ENCODE data around the gene ZNF777.

ZNF777 gene

DNA sequence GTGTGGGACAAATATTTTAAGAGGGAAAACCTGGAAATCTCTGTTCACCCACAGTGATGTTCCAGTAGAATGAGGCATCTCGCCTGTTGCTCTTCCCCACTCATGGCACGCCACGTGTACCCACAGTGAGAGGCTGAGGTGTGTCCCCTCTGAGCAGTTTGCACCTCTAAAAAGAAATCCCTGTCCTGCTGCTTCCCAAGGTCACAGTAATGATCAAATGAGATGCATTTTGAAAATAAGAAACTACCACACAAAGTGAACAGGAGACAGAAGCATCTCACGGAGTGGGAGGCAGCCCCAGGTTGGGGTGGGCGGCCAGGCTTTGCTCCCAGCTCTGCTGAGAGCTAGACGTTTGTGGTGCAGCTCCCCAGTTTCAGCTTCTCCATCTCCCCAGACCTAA lies 12.4 kb upstream of the ZNF777 start:
- Histone ChIP-seq H4K20me1 (ENCODE audit: low read depth, low read length) (no peaks in the 10 kb centered on the region), H3K4me2 (ENCODE audit: low read depth, low read length, poor library complexity, severe bottlenecking) (no peak overlapping the region), H3F3A (ENCODE audit: insufficient read depth) (no peaks in the 10 kb centered on the region), H2AFZ (ENCODE audit: low read depth, low read length, severe bottlenecking) (no peak overlapping the region), H3K79me2 (ENCODE audit: insufficient read depth, low read length) (no peaks in the 10 kb centered on the region), H3K36me3 (ENCODE audit: low read length) (no peaks in the 10 kb centered on the region), H3K27ac (ENCODE audit: low read depth, low read length) (no peak overlapping the region), H3K4me3 (ENCODE audit: insufficient read depth, low read length, poor library complexity, severe bottlenecking) (no peak overlapping the region), H3K9me2 (replicated peaks; ENCODE audit: insufficient read depth, low read length) (no peaks in the 10 kb centered on the region), H3K27me3 (ENCODE audit: low read length) (no peaks in the 10 kb centered on the region), H3K9ac (ENCODE audit: low read length) (no peak overlapping the region), H3K9me3 (ENCODE audit: insufficient read depth, low read length) (no peaks in the 10 kb centered on the region)
- TF ChIP-seq EZH2phosphoT487 (conservative IDR thresholded peaks at IDR 0.05; ENCODE audit: low read length), result no peak
- TF ChIP-seq, protein P1, sequence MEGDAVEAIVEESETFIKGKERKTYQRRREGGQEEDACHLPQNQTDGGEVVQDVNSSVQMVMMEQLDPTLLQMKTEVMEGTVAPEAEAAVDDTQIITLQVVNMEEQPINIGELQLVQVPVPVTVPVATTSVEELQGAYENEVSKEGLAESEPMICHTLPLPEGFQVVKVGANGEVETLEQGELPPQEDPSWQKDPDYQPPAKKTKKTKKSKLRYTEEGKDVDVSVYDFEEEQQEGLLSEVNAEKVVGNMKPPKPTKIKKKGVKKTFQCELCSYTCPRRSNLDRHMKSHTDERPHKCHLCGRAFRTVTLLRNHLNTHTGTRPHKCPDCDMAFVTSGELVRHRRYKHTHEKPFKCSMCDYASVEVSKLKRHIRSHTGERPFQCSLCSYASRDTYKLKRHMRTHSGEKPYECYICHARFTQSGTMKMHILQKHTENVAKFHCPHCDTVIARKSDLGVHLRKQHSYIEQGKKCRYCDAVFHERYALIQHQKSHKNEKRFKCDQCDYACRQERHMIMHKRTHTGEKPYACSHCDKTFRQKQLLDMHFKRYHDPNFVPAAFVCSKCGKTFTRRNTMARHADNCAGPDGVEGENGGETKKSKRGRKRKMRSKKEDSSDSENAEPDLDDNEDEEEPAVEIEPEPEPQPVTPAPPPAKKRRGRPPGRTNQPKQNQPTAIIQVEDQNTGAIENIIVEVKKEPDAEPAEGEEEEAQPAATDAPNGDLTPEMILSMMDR (IDR thresholded peaks at IDR 0.05; ENCODE audit: insufficient read depth, low read length, poor library complexity, severe bottlenecking), result no peak

DNA sequence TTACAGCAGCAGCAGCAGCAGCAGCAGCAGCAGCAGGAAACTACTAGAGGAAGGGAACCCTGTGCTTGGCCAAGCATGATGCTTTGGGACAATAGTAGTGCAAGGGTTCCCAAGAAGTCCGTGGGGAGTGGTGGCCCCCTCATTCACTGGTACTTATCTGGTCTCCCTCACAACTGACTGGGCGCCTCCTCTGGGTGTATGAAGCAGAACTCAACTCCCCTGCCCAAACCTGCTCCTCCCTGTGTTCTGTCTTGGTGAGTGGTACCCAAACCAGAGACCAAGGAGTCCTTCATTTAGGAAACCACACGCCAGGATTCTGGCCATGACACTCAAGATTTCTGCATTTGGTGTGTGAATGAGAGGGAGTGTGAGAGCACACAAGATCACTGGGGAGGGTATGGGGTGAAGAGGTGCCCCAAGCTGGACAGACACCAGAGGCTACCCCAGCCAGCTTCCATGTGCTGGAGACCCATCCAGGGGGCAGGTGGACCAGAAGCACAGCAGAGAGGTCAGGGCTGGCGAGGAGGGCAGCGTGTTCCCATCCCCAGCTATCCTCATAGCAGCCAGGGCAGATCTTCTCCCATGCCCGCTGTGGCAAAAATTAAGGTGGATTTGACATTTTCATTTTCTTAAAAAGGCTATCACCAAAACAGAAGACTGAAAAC lies 10.6 kb upstream of the ZNF777 start:
- Histone ChIP-seq H3F3A (ENCODE audit: insufficient read depth) (no peaks in the 10 kb centered on the region), H3K27me3 (ENCODE audit: low read length) (no peaks in the 10 kb centered on the region), H4K20me1 (ENCODE audit: low read depth, low read length) (no peaks in the 10 kb centered on the region), H3K36me3 (ENCODE audit: low read length) (no peaks in the 10 kb centered on the region), H3K4me2 (ENCODE audit: low read depth, low read length, poor library complexity, severe bottlenecking) (no peak overlapping the region), H3K9me3 (ENCODE audit: insufficient read depth, low read length) (peaks cover 7% of the 10 kb centered on the region; the same call in 1 of the 2 replicates), H3K9ac (ENCODE audit: low read length) (no peak overlapping the region), H3K27ac (ENCODE audit: low read depth, low read length) (no peak overlapping the region), H3K9me2 (replicated peaks; ENCODE audit: insufficient read depth, low read length) (no peaks in the 10 kb centered on the region), H2AFZ (ENCODE audit: low read depth, low read length, severe bottlenecking) (no peak overlapping the region), H3K79me2 (ENCODE audit: insufficient read depth, low read length) (no peaks in the 10 kb centered on the region), H3K4me3 (ENCODE audit: insufficient read depth, low read length, poor library complexity, severe bottlenecking) (no peak overlapping the region)
- TF ChIP-seq, protein P1 (IDR thresholded peaks at IDR 0.05; ENCODE audit: insufficient read depth, low read length, poor library complexity, severe bottlenecking), result no peak
- no peak for TF ChIP-seq EZH2phosphoT487 (conservative IDR thresholded peaks at IDR 0.05; ENCODE audit: low read length)

DNA sequence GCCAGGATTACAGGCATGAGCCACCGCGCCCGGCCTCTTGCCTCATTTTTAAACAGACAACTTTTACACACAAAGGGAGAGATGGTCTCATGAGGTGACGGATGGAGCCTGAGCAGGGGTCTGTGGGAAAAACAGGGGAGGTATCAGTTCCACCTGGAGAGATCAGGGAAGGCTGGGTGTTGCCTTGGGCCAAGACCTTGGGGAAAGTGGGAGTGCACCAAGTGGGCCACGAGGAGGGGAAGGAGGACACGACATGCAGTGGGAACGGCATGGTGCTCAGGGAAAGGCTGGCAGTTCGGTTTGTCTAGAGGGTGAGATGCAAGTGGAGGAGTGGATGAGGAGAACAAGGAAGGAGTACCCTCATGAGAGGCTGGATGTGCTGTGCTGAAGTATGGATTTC lies 8.9 kb upstream of the ZNF777 start:
- Histone ChIP-seq H3K9me3 (ENCODE audit: insufficient read depth, low read length) (peaks cover 14% of the 10 kb centered on the region; the same call in 1 of the 2 replicates), H3K79me2 (ENCODE audit: insufficient read depth, low read length) (no peaks in the 10 kb centered on the region), H3K9ac (ENCODE audit: low read length) (no peak overlapping the region), H2AFZ (ENCODE audit: low read depth, low read length, severe bottlenecking) (no peak overlapping the region), H3K9me2 (replicated peaks; ENCODE audit: insufficient read depth, low read length) (no peaks in the 10 kb centered on the region), H3K27ac (ENCODE audit: low read depth, low read length) (no peak overlapping the region), H3K27me3 (ENCODE audit: low read length) (no peaks in the 10 kb centered on the region), H3F3A (ENCODE audit: insufficient read depth) (no peaks in the 10 kb centered on the region), H3K4me2 (ENCODE audit: low read depth, low read length, poor library complexity, severe bottlenecking) (no peak overlapping the region), H4K20me1 (ENCODE audit: low read depth, low read length) (no peaks in the 10 kb centered on the region), H3K4me3 (ENCODE audit: insufficient read depth, low read length, poor library complexity, severe bottlenecking) (no peak overlapping the region), H3K36me3 (ENCODE audit: low read length) (no peaks in the 10 kb centered on the region)
- no peak for TF ChIP-seq EZH2phosphoT487 (conservative IDR thresholded peaks at IDR 0.05; ENCODE audit: low read length)
- TF ChIP-seq, protein P1 (IDR thresholded peaks at IDR 0.05; ENCODE audit: insufficient read depth, low read length, poor library complexity, severe bottlenecking), result no peak

All from SU-DHL-6 (cell line).